ENCODE measurements around the gene FOXE3. TPM values are rescaled to one million over a fixed set of nuclear protein-coding genes. Genes with fewer than 3 reads are reported as not detected.

Gene FOXE3
- total RNA-seq, 1 experiment from 2014 or later = 0.46 TPM

- ChIA-PET CTCF (interaction anchor here (0.6 kb wide), 1 partner anchor 187 kb away, joined by 4 read pairs; no protein-coding TSS in a partner anchor), POLR2A (no interaction called here)
- Histone ChIP-seq H3K27ac (ENCODE audit: low read length) (no peak overlapping the region), H3K36me3 (ENCODE audit: control insufficient read depth, insufficient read depth, low read length) (no peaks in the 10 kb centered on the region), H3K9me3 (ENCODE audit: control insufficient read depth, insufficient read depth, low read depth, low read length) (no peaks in the 10 kb centered on the region), H3K27me3 (ENCODE audit: control insufficient read depth, insufficient read depth, low read length) (no peaks in the 10 kb centered on the region), H3K4me3 (ENCODE audit: low read depth in 2 of 2, low read length in 2 of 2) (no peak overlapping the region), H3K4me1 (ENCODE audit: control insufficient read depth, insufficient read depth, low read length) (no peaks in the 10 kb centered on the region)
- BruUV-seq (replicated peaks) = no TSS peak
- no peak for TF ChIP-seq SIN3A (IDR thresholded peaks at IDR 0.05; ENCODE audit: borderline replicate concordance, insufficient read depth, low read depth, low read length)
- no peak for TF ChIP-seq REST (IDR thresholded peaks at IDR 0.05; ENCODE audit: insufficient read depth in 1 of 2, low read depth in 2 of 2, low read length in 1 of 2)
- no peak for TF ChIP-seq CTCF (IDR thresholded peaks at IDR 0.05)
- TF ChIP-seq TCF7L2 (IDR thresholded peaks at IDR 0.05; ENCODE audit: low read depth, low read length) = no peak
- no peak for TF ChIP-seq POLR2AphosphoS5 (IDR thresholded peaks at IDR 0.05; ENCODE audit: low read depth, low read length)
- in situ Hi-C loops (cut with HindIII; ENCODE audit: low pct_unique_long_range_greater_than_20kb, low sequenced_read_pairs) = no loop called here
- DNase-seq (ENCODE audit: low read depth, low spot score) (no peak), ATAC-seq (no peak)
- intact Hi-C loops (cut with micrococcal nuclease; ENCODE audit: unreplicated experiment) = no loop called here
These were observed 16.3 kb upstream of the FOXE3 start for GRCh38 chr1:47399846-47400155.

- POLR2A ChIA-PET = no interaction called here
- in situ Hi-C loops (cut with HindIII; ENCODE audit: low pct_unique_long_range_greater_than_20kb, low sequenced_read_pairs) = no loop called here
- no peaks in the 10 kb centered on the region for H3K4me1 ChIP-seq (ENCODE audit: control insufficient read depth, insufficient read depth, low read length)
- BruUV-seq (replicated peaks) = no TSS peak
- intact Hi-C loops (cut with micrococcal nuclease; ENCODE audit: unreplicated experiment) = no loop called here
- H3K27me3 ChIP-seq (ENCODE audit: control insufficient read depth, insufficient read depth, low read length) = no peaks in the 10 kb centered on the region
- TF ChIP-seq SIN3A (IDR thresholded peaks at IDR 0.05; ENCODE audit: borderline replicate concordance, insufficient read depth, low read depth, low read length) (no peak), REST (IDR thresholded peaks at IDR 0.05; ENCODE audit: insufficient read depth in 1 of 2, low read depth in 2 of 2, low read length in 1 of 2) (no peak), TCF7L2 (IDR thresholded peaks at IDR 0.05; ENCODE audit: low read depth, low read length) (no peak), CTCF (IDR thresholded peaks at IDR 0.05) (no peak), POLR2AphosphoS5 (IDR thresholded peaks at IDR 0.05; ENCODE audit: low read depth, low read length) (no peak)
- H3K9me3 ChIP-seq (ENCODE audit: control insufficient read depth, insufficient read depth, low read depth, low read length) = no peaks in the 10 kb centered on the region
- no peak overlapping the region for H3K27ac ChIP-seq (ENCODE audit: low read length)
- ATAC-seq (no peak), DNase-seq (ENCODE audit: low read depth, low spot score) (no peak)
- H3K36me3 ChIP-seq (ENCODE audit: control insufficient read depth, insufficient read depth, low read length) = no peaks in the 10 kb centered on the region
- CTCF ChIA-PET = no interaction called here
- no peak overlapping the region for H3K4me3 ChIP-seq (ENCODE audit: low read depth in 2 of 2, low read length in 2 of 2)
These were observed 14.3 kb upstream of the FOXE3 start for GRCh38 chr1:47401761-47402160.
